Skin epidermis (tissue), 12 donors: Measurements from ENCODE around the gene TRAF7.

Experiments used
- H3K27ac ChIP-seq, 21 experiments: fragments of 200-600 bp; sonication (generic) in 11 of 21; one replicate each; pipeline ENCODE4 v1.5.0; 2020; ENCODE audit warnings: mild to moderate bottlenecking in 3 of 21, inconsistent platforms in 2 of 21, moderate library complexity in 2 of 21
- H3K4me3 ChIP-seq, 7 experiments: fragments of 200-600 bp; sonication (generic) in 2 of 7; one replicate each; pipeline ENCODE4 v1.5.0; 2020; ENCODE audit warnings: inconsistent platforms in 2 of 7, mild to moderate bottlenecking in 2 of 7, moderate library complexity in 1 of 7

The TRAF7 gene

DNA sequence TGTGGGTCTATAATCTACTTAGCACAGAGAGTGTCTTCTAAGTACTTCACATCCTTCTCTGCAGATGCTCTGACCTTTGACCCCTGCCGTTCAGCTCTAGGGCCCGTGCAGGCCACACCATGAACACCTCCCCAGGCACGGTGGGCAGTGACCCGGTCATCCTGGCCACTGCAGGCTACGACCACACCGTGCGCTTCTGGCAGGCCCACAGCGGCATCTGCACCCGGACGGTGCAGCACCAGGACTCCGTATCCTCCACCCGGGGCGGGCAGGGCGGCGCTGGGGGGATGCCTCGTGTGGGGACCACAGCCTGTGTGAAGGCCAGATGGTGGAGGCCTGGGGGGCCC is 50.4 kb downstream of the TRAF7 start:
- H3K27ac ChIP-seq = peak overlapping the region; percentile 27 to 100 (median 99)
- peak overlapping the region; percentile 56 to 82 (median 73) for H3K4me3 ChIP-seq

DNA sequence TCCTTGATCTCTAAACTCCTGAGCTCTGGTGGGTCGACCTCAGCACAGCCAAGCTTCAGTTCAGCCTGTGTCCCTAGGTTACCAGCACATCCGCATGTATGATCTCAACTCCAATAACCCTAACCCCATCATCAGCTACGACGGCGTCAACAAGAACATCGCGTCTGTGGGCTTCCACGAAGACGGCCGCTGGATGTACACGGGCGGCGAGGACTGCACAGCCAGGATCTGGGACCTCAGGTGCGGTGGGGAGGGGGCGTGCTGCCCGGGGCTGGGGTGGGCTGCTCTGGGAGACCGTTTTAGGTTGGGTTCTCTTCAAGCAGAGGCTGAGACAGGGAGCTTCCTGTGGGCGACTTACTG is 50.8 kb downstream of the TRAF7 start:
- Histone ChIP-seq H3K4me3 (peak overlapping the region; percentile 56 to 82 (median 73)), H3K27ac (peak overlapping the region in 15 of 21 experiments; percentile 91 to 100 (median 98))

DNA sequence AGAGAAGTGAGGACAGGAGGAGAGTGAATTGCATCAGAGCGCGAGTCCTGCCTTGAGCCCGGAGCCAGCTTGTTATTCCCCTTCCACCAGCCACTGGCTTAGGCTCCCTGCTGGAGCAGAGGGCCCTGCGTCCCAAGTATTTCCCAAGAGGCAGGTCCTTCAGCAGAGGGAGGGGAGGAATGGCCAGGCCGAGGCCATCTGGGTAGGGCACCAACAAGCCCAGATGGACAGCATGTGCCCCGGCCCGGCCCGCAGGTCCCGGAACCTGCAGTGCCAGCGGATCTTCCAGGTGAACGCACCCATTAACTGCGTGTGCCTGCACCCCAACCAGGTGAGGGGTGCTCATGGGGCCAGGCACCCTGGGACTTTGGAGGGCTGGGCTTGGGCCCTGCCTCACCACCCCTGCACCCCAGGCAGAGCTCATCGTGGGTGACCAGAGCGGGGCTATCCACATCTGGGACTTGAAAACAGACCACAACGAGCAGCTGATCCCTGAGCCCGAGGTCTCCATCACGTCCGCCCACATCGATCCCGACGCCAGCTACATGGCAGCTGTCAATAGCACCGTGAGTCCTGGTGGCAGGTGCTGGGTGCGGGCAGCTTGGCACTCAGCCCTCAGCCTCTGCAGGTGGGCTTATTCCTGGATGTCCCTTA is 51.3 kb downstream of the TRAF7 start:
- no peak overlapping the region for H3K4me3 ChIP-seq
- H3K27ac ChIP-seq = peak overlapping the region in 3 of 21 experiments; percentile 96 to 99 (median 98)

DNA sequence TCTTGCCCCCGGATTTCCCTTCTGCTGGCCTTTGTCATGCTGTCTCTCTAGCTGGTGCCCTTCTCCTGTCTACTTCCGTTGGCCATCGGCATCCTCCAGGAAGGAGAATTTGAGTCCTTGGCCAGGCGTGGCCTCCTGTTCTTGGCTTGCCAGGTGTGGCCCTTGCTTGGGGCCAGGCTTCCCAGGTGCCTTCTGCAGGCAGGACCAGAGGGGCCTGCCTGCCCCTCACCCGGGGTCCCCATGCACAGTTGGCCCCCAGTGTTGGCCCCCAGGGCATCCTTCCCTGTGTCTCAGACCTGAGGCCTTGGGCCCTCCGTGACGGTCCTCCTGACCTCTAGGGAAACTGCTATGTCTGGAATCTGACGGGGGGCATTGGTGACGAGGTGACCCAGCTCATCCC is 52.3 kb downstream of the TRAF7 start:
- Histone ChIP-seq H3K4me3 (no peak overlapping the region), H3K27ac (no peak overlapping the region)

DNA sequence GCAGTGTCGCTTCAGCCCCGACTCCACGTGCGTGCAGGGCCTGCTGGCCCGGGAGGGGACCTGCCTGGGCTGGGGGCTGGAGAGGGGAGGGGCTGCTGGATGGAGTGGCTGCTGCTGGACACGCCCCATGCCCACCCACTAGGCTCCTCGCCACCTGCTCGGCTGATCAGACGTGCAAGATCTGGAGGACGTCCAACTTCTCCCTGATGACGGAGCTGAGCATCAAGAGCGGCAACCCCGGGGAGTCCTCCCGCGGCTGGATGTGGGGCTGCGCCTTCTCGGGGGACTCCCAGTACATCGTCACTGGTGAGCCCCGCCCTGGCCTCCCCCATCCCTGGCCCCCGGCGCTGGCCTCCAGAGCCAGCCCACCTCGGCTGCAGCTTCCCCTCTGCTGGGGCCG is 52.7 kb downstream of the TRAF7 start:
- Histone ChIP-seq H3K27ac (no peak overlapping the region), H3K4me3 (no peak overlapping the region)

DNA sequence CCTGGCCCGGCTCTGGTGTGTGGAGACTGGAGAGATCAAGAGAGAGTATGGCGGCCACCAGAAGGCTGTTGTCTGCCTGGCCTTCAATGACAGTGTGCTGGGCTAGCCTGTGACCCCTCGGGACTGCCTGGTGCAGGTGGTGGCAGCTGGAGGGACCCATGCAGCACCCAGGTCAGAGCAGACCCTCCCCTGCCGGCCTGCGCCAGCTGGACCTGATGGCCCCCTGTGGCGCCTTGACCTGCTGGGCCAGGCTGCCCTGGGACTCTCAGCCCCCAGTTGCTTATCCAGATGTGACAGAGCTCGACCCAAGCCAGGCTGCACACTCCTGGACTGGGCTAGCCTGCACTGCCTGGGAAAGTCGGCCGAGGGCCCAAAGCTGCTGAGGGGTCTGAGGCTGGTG is 53.2 kb downstream of the TRAF7 start:
- no peak overlapping the region for H3K4me3 ChIP-seq
- no peak overlapping the region for H3K27ac ChIP-seq

DNA sequence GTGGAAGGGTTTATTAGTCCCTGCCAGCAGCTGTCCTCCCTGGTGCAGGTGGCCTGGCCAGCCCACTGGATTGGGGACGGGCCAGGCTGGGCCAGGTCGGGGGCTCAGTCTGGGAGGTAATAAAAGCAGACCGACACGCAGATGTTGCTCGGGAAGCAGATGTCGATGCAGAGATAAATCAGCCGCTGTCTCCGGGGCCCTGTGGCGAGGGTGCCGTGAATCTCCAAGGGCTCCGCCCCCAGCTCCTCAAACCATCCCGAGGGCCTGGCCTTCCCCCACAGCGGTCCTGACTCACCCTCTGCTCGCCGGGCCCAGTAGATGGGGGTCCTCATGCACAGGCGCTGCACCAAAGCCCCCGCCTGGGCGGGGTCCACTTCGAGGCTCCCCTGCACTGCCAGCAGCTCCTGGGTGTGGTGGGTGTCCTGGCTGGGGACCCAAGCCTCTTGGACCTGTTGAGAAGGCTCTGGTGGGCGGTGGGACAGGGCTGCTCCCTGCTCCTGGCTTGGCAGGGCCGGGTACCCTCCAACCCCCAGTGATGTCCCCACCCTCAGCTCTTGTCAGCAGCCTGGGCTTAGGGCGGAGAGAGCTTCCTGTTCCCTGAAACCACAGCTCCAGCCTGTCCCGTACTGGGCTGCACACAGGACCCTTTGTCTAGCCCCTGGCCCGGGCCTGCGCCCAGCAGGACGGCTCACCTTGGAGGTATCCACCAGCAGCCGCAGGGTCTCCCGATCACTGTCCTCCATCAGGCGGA is 53.9 kb downstream of the TRAF7 start:
- no peak overlapping the region for H3K4me3 ChIP-seq
- no peak overlapping the region for H3K27ac ChIP-seq

DNA sequence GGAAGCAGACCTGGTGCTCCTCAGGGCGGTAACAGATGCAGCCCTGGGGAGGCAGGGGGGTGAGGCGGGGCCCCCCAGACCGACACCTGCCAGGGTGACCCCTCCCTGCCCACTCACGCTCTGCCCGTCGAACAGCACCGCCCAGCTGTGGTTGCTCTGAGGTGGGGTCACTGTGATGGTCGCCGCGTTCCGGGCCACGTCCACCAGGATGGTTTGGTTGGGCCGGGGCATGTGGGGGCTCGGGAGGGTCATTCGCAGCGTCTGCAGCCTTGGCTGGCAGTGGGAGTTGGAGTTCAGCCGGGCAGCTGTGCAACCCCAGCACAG is 54.4 kb downstream of the TRAF7 start:
- H3K4me3 ChIP-seq = no peak overlapping the region
- no peak overlapping the region for H3K27ac ChIP-seq

DNA sequence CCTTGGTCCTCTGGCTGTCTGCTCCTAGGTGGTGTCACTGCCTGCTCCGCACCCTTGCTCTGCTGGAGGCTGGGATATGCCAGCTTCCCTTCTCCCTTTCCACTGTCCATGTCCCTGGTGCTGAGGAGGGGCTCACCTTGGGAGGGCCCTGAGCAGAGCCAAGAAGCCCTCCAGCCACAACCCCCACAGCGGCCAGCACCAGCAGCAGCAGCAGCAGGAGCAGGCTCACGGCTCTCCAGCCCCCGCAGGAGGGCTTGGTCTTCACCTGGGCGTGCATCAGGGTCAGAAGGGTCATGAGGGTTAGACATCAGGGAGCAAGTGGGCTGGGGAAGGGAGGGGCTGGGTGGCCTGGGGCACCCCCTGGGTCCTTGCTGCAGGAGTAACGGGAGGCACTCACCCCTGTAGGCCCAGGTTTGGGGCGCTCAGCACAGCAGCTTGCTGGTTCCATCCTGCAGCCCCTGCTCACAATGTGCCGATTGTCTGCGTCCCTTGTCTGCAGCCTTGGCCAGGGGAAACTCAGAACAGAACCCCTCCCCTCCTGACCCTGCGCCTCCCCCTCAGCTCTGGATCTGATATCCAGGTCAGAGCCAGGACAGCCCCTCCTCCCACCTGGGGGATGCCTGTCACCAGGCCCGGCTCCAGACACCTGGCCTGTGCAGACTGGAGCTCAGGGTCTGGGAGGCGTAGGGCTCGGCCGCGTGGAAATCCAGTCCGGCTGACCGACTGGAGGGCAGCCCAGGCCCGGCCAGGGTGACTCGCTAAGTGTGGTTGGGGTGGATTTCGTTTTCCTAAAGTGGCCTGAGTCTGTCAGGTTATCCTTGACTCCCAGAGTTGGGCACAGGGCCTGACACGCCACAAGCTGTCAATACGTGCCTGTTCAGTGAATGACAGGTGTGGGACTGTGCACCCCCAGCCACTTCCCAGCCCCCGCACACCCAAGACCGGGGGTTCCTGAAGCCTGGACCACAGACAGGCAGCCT is 55.1 kb downstream of the TRAF7 start, which contains the start of gene BRICD5:
TSS of gene BRICD5 (minus strand) at position 478 of the 980 bp plus-strand sequence. CDS start at position 448, 30 bp downstream.
- no peak within 1 kb of the TSS for H3K27ac ChIP-seq
- no peak within 1 kb of the TSS for H3K4me3 ChIP-seq

DNA sequence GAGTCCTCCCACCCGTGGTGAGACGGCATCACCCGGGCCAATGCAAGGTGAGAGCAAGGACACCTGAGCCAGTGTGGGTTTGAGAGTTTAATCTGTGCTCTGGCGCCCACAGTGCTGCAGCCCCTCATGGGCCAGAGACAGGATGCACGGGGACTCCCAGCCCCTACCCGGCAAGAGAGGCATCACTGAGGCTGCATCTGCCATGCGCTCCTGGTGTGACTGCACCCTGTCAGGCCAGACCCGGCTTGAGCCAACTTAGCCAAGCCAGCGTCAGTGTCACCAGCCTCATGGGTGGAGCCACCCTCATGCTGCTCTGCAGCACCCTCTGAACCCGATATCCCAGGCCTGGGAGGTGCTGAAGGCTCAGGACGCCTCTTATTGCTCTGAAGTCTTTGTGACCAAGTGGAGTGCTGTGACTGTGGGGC is 56.4 kb downstream of the TRAF7 start:
- Histone ChIP-seq H3K4me3 (no peak overlapping the region), H3K27ac (peak overlapping the region in 1 of 21 experiments; percentile 5)

DNA sequence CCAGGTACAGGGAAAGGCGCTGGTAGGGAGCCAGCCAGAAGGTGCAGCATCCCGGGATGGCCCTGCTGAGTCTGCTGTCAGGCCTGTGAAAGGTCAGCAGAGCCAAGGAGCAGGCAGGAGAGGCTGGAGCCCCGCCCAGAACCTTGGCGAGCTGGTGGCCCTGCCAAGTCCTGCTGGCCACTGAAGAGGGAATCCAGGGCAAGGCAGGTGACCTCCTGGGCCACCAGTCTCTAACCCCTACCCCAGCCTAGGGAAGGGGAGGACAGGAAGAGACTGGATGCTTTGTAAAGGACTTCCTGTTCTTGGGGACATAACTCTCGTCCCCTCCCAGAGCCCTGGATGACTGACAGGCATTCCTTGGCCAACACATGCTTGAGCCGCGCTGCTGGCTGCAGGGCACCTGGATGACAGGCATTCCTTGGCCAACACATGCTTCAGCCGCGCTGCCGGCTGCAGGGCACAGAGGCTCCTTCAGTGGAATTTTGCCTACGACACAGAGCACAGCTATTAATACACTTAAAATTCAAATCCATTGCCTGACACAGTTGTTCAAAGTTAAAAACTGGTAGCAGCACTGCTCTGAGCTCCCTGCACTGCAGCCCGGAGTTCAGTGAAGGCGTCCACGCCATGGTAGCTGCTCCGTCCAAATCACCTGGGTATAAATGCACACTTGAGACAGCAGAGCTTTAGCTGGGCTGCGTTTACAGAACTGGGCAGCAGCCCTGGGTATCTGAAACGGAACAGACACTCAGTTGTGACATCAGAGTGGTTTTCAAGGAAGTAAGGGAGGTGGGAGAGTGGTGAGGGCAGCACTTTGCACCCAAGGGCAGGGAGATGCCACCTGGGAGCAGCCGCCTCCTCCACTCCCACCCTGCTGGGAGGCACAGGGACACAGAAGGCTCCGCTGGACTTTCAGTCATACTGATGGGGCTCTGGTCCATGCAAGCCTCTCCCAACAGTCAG is 57.1 kb downstream of the TRAF7 start:
- H3K4me3 ChIP-seq = peak overlapping the region in 4 of 7 experiments; percentile 58 to 85 (median 73)
- peak overlapping the region in 5 of 21 experiments; percentile 5 to 83 (median 26) for H3K27ac ChIP-seq

DNA sequence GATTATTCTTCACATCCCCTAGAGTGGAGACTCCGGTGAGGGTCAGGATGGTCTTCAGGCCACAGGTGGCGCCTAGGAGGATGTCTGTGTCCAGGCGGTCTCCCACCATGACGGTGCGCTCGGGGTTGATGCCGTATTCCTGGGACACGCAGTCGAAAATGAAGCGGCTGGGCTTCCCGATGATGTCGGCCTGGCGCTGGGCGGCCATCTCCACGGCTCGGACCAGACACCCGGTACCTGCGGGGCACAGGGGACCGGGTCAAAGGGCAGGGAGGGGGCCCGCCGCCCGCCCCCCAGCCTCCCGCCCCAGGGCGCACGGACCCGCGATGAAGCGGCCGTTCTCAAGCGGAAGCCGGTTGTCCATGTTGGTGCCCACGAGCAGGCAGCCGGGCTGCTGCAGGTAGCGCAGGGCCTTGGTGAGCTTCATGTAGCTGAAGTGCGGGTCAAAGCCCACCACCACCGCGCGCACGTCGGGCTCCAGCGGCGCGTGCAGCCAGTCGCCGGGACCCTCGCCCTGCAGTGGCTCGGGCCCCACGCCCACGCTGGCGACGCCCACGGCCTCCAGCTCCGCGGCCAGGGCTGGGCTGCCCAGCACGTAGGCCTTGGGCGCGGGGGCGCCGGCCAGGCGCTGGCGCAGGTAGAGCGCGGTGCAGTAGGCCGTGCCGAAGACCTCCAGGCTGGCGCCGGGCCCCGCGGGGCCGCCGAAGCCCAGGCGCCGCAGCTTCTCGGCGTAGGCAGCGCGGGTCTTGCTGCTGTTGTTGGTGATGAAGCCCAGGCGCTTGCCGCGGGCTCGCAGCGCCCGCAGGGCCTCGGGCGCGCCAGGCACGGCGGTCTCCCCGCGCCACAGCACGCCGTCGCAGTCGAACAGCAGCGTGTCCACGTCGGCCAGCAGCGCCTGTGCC is 58.5 kb downstream of the TRAF7 start:
- Histone ChIP-seq H3K27ac (peak overlapping the region; percentile 6 to 84 (median 75)), H3K4me3 (peak overlapping the region; percentile 58 to 85 (median 77))

DNA sequence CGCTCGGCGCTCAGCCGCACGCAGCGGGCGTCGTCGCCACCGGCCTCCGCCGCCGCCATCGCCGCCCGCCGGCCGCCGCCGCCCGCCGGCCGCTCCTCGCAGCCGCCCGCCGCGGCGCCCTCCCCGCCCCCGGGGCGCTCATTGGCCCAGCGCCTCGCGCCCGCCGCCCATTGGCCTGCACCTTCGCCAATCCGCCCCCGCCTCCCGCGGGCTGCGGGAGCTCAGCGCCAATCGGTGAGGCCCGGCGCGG is 59.1 kb downstream of the TRAF7 start, which contains the start of gene PGP:
TSS of gene PGP (minus strand) at position 122 of the 250 bp plus-strand sequence. CDS start at position 59, 63 bp downstream.
- H3K4me3 ChIP-seq = peak within 1 kb of the TSS; percentile 58 to 85 (median 78)
- peak within 1 kb of the TSS; percentile 48 to 92 (median 84) for H3K27ac ChIP-seq

DNA sequence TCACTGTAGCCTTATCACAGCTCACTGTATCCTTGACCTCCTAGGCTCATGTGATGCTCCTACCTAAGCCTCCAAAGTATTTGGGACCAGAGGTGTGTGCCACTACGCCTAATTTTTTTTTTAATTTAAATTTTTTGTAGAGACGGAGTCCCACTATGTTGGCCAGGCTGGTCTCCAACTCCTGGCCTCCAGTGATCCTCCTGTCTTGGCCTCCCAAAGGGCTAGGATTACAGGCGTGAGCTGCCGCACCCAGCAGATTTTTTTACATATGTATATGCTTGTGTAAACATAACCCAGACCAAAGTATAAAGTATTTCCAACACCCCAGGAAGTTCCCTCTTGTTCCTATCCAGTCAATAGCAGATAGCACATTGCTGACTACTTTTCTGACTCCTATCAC is 60.7 kb downstream of the TRAF7 start:
- H3K27ac ChIP-seq = no peak overlapping the region

DNA sequence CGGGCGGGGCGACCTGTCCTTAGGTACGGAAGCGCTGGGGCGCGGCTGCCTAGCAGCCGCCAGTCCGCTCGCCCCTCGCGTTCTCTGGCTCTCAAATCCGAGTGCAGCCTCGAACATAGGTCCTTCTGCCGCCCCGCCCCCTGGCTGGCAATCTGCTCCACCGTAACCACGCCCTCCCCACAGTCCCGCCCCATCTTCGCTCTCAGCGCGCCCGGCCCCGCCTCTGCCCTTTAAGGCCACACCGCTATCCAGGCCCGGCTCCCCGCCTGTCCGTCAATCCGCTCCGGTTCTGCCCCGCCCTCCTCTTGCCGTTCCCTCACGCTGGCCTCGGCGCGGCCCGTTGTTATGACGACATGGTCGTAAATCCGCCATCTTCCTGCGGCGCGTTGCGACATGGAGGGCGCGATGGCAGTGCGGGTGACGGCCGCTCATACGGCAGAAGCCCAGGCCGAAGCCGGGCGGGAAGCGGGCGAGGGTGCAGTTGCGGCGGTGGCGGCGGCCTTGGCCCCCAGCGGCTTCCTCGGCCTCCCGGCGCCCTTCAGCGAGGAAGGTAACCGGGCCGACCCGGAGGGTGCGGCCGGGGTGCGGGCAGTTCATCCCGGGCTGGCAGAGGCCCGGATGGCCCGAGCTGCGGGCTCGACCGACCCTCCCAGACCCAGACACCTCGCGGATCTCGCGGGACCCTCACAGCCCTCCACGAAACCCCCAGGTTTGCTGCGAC is 67.8 kb downstream of the TRAF7 start, which contains the start of gene E4F1:
TSS of gene E4F1 (plus strand) at position 371 of the 721 bp plus-strand sequence. CDS start at position 394, 23 bp downstream.
- Histone ChIP-seq H3K27ac (peak within 1 kb of the TSS; percentile 71 to 96 (median 89)), H3K4me3 (peak within 1 kb of the TSS; percentile 84 to 100 (median 98))

More for the DNA sequence above, 60.7 kb downstream of the TRAF7 start:
- H3K4me3 ChIP-seq = no peak overlapping the region

DNA sequence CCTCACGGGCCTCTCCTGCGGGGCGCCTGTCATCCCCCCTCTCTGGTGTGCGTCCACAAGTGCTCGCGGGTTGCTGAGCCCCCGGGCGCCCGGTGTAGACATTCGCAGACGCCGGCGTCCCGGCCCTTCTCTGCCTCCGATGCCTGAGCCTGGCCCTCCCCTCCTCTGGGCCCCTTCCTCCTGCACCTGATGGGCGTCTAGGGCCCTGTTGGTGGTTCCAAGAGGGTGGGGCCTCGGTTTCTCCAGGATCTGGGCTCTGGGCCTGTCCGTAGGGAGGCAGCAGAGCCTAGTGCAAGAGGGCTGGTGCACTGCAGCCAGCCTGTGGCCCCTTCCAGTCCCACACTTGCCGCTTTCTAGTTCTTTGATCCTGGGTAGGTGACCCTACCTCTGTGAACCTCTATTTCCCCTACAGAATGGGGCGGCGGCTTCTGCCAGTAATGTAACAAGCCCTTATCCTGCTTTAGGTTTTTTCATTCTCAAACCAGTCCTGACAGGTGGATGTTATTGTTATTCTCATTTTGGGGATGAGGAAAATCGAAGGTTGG is 68.4 kb downstream of the TRAF7 start:
- Histone ChIP-seq H3K4me3 (peak overlapping the region; percentile 84 to 100 (median 98)), H3K27ac (peak overlapping the region; percentile 71 to 96 (median 89))

DNA sequence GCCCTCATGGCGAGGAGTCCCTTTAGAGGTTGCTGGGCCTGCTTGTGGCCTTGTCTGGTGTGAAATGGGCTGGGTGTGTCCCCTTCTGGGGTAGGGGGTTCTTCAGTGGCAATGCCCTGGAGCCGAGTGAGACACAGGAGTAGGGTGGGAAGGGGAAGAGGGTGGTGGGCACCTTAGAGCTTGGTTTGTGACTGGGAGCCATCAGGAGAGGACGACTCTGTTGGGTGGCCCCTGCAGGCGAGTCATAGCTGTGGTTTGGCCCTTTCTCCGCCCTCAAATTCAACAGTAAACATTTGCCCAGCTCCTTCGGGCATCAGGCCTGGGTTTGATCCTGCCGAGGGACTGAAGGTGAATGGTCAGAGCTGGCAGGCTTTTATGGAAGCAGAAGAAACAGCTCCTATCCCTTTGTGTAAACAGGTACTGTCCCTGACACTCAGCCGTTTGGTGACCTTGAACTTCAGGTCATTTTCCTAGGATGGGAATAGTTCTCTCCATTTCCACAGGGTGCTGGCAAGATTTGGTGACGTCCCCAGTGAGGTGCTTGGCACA is 70.7 kb downstream of the TRAF7 start:
- no peak overlapping the region for H3K4me3 ChIP-seq
- H3K27ac ChIP-seq = peak overlapping the region in 1 of 21 experiments; percentile 10
